Neuronal stem cell (in vitro differentiated cells): ENCODE data around the gene CDC42BPA.
"Not testable (repeated sequence)": the region's sequence is repeated elsewhere in the genome, so short reads cannot be mapped to it uniquely, and the experiment has no call there.

Experiments
- DNase-seq: peaks from one replicate; pipeline ENCODE4 v3.0.0-alpha.2; 2013; ENCODE audit warnings: low spot score
- H2AFZ ChIP-seq: one replicate; pipeline ENCODE4 v1.6.1; 2013; ENCODE audit warnings: mild to moderate bottlenecking, low read length, inconsistent platforms
- H2AK5ac ChIP-seq: 2 replicates; pipeline ENCODE4 v1.6.1; 2013; ENCODE audit warnings: low read depth, mild to moderate bottlenecking, inconsistent platforms, low read length, moderate library complexity, mixed read lengths
- H2BK120ac ChIP-seq: 2 replicates; pipeline ENCODE4 v1.6.1; 2013; ENCODE audit warnings: low read depth, mild to moderate bottlenecking, inconsistent platforms, low read length, moderate library complexity, mixed read lengths
- H2BK12ac ChIP-seq: one replicate; pipeline ENCODE4 v1.6.1; 2013; ENCODE audit warnings: low read length, inconsistent platforms
- H2BK15ac ChIP-seq: 2 replicates; pipeline ENCODE4 v1.6.1; 2013; ENCODE audit warnings: mild to moderate bottlenecking, low read length, inconsistent platforms, mixed read lengths
- H2BK5ac ChIP-seq: one replicate; pipeline ENCODE4 v1.6.1; 2013; ENCODE audit warnings: inconsistent platforms, mild to moderate bottlenecking, low read length, moderate library complexity
- H3K14ac ChIP-seq: one replicate; pipeline ENCODE4 v1.6.1; 2013; ENCODE audit warnings: low read length, inconsistent platforms
- H3K18ac ChIP-seq: 2 replicates; pipeline ENCODE4 v1.6.1; 2013; ENCODE audit warnings: low read length, inconsistent platforms
- H3K23ac ChIP-seq: 2 replicates; pipeline ENCODE4 v1.6.1; 2013; ENCODE audit warnings: low read depth, mild to moderate bottlenecking, mixed read lengths, low read length, inconsistent platforms; ENCODE audit not compliant: poor library complexity
- H3K27ac ChIP-seq: replicated peaks from 3 replicates; pipeline ENCODE4 v1.5.1; 2013; ENCODE audit warnings: low read length, inconsistent platforms
- H3K27me3 ChIP-seq, 3 experiments: 2 replicates each; pipeline ENCODE4 v1.6.1; 2013; ENCODE audit warnings: low read length in 3 of 3, mild to moderate bottlenecking in 2 of 3, inconsistent platforms in 1 of 3, low read depth in 1 of 3, mixed read lengths in 1 of 3, moderate library complexity in 1 of 3; ENCODE audit not compliant: control insufficient read depth in 3 of 3, insufficient read depth in 3 of 3
- H3K36me3 ChIP-seq, 2 donors: replicated peaks in 1 of 2; 2 replicates each; pipeline ENCODE4 v1.6.1; 2013; ENCODE audit warnings: low read length in 2 of 2; ENCODE audit not compliant: control insufficient read depth in 2 of 2, insufficient read depth in 2 of 2
- H3K4ac ChIP-seq: 2 replicates; pipeline ENCODE4 v1.6.1; 2013; ENCODE audit warnings: inconsistent platforms, mild to moderate bottlenecking, low read length, moderate library complexity
- H3K4me1 ChIP-seq, 2 donors: 1 replicate in 1 of 2; 2 replicates in 1 of 2; pipeline ENCODE4 v1.6.1; 2013; ENCODE audit warnings: low read length in 2 of 2, low read depth in 1 of 2; ENCODE audit not compliant: control insufficient read depth in 2 of 2, insufficient read depth in 1 of 2
- H3K4me2 ChIP-seq: one replicate; pipeline ENCODE4 v1.6.1; 2013; ENCODE audit warnings: mild to moderate bottlenecking, low read length, inconsistent platforms; ENCODE audit not compliant: insufficient read depth, poor library complexity, severe bottlenecking
- H3K4me3 ChIP-seq, 2 donors: 2 replicates each; pipeline ENCODE4 v1.5.1; 2013; ENCODE audit warnings: low read length in 2 of 2, mild to moderate bottlenecking in 2 of 2, inconsistent platforms in 1 of 2, moderate library complexity in 1 of 2
- H3K79me1 ChIP-seq: one replicate; pipeline ENCODE4 v1.6.1; 2013; ENCODE audit warnings: low read depth, mild to moderate bottlenecking, inconsistent platforms, low read length, moderate library complexity
- H3K9ac ChIP-seq: one replicate; pipeline ENCODE4 v1.6.1; 2013; ENCODE audit warnings: mild to moderate bottlenecking, low read depth, low read length, inconsistent platforms; ENCODE audit not compliant: poor library complexity
- H3K9me3 ChIP-seq, 2 donors: replicated peaks in 1 of 2; 2 replicates each; pipeline versions ENCODE3 to v1.6.1; 2013; ENCODE audit warnings: low read length in 2 of 2, mild to moderate bottlenecking in 2 of 2, inconsistent platforms in 1 of 2, low read depth in 1 of 2, mixed read lengths in 1 of 2, moderate library complexity in 1 of 2; ENCODE audit not compliant: control insufficient read depth in 2 of 2, insufficient read depth in 1 of 2
- H4K8ac ChIP-seq: one replicate; pipeline ENCODE4 v1.6.1; 2013; ENCODE audit warnings: low read depth, mild to moderate bottlenecking, inconsistent platforms, low read length, moderate library complexity
- H4K91ac ChIP-seq: one replicate; pipeline ENCODE4 v1.6.1; 2013; ENCODE audit warnings: low read length, low read depth, mild to moderate bottlenecking, inconsistent platforms; ENCODE audit not compliant: poor library complexity
- WGBS, 2 donors: extraction: QIAGEN DNeasy Blood & Tissue Kit; methylation state at CpG; one replicate each; pipeline ENCODE4 v1.1.7; 2013; ENCODE audit warnings: missing lambda C conversion rate in 2 of 2, mixed read lengths in 1 of 2; ENCODE audit not compliant: insufficient read length in 2 of 2, insufficient replicate concordance in 1 of 2; ENCODE audit errors: extremely low coverage in 2 of 2; 5-methylcytosine and 5-hydroxymethylcytosine counted together

Gene CDC42BPA

GRCh38 chr1:227343206-227343605 lies 24.9 kb upstream of the CDC42BPA start:
- DNase-seq = no peak
- Histone ChIP-seq H3K4me3 (no peak overlapping the region), H3K27ac (no peak overlapping the region), H3K9me3 (no peaks in the 10 kb centered on the region), H4K8ac (no peak overlapping the region), H4K91ac (no peak overlapping the region), H2BK5ac (no peak overlapping the region), H3K18ac (no peak overlapping the region), H3K4ac (no peak overlapping the region), H2BK15ac (no peak overlapping the region), H3K79me1 (no peaks in the 10 kb centered on the region), H3K27me3 (no peaks in the 10 kb centered on the region), H3K36me3 (no peaks in the 10 kb centered on the region), H3K4me2 (no peak overlapping the region), H2BK120ac (no peak overlapping the region), H3K14ac (no peak overlapping the region), H3K23ac (no peak overlapping the region), H2BK12ac (no peak overlapping the region), H3K4me1 (peaks cover 0 to 6% of the 10 kb centered on the region in 2 donors), H2AFZ (no peak overlapping the region), H3K9ac (no peak overlapping the region), H2AK5ac (no peak overlapping the region)

GRCh38 chr1:227342075-227342829 lies 24.0 kb upstream of the CDC42BPA start:
- Histone ChIP-seq H3K27me3 (no peaks in the 10 kb centered on the region), H4K8ac (no peak overlapping the region), H3K27ac (no peak overlapping the region), H3K14ac (no peak overlapping the region), H3K4me1 (peaks cover 0 to 6% of the 10 kb centered on the region in 2 donors), H3K4me2 (no peak overlapping the region), H4K91ac (no peak overlapping the region), H3K79me1 (no peaks in the 10 kb centered on the region), H3K4me3 (no peak overlapping the region), H3K36me3 (no peaks in the 10 kb centered on the region), H2AK5ac (no peak overlapping the region), H2AFZ (no peak overlapping the region), H2BK5ac (no peak overlapping the region), H3K9ac (no peak overlapping the region), H3K9me3 (no peaks in the 10 kb centered on the region), H2BK120ac (no peak overlapping the region), H2BK12ac (no peak overlapping the region), H2BK15ac (no peak overlapping the region), H3K4ac (no peak overlapping the region), H3K18ac (no peak overlapping the region), H3K23ac (no peak overlapping the region)
- no peak for DNase-seq
- no CpG with 5 or more reads among the region's 3 CpGs for WGBS, 2 donors

GRCh38 chr1:227336136-227336535 lies 17.8 kb upstream of the CDC42BPA start:
- H3K4me3 ChIP-seq, H3K4ac ChIP-seq, H3K27ac ChIP-seq, H2AFZ ChIP-seq, H3K36me3 ChIP-seq, H3K27me3 ChIP-seq, DNase-seq, H3K18ac ChIP-seq, H3K14ac ChIP-seq, H2BK15ac ChIP-seq, H2BK120ac ChIP-seq, H3K23ac ChIP-seq, H4K8ac ChIP-seq, H3K4me1 ChIP-seq, H2BK5ac ChIP-seq, H3K4me2 ChIP-seq, H3K9ac ChIP-seq, H3K79me1 ChIP-seq, H2AK5ac ChIP-seq, H2BK12ac ChIP-seq, H3K9me3 ChIP-seq, H4K91ac ChIP-seq: not testable (repeated sequence)
- no CpG with 5 or more reads among the region's 4 CpGs for WGBS, 2 donors

GRCh38 chr1:227335242-227336020 lies 17.1 kb upstream of the CDC42BPA start:
- H3K4me2 ChIP-seq = no peak overlapping the region
- no peak overlapping the region for H2BK12ac ChIP-seq
- no peak overlapping the region for H4K8ac ChIP-seq
- H3K27ac ChIP-seq = no peak overlapping the region
- no peak overlapping the region for H3K4ac ChIP-seq
- H3K4me3 ChIP-seq = no peak overlapping the region
- WGBS, 2 donors = no CpG with 5 or more reads among the region's 5 CpGs
- peaks cover 0 to 3% of the 10 kb centered on the region in 2 donors for H3K9me3 ChIP-seq
- no peak overlapping the region for H2BK120ac ChIP-seq
- DNase-seq = no peak
- H3K18ac ChIP-seq = no peak overlapping the region
- H4K91ac ChIP-seq = no peak overlapping the region
- no peak overlapping the region for H2BK5ac ChIP-seq
- H2AK5ac ChIP-seq = no peak overlapping the region
- no peak overlapping the region for H2AFZ ChIP-seq
- no peak overlapping the region for H3K9ac ChIP-seq
- H3K14ac ChIP-seq = no peak overlapping the region
- H3K4me1 ChIP-seq = peaks cover 0 to 1% of the 10 kb centered on the region in 2 donors
- H2BK15ac ChIP-seq = no peak overlapping the region
- no peaks in the 10 kb centered on the region for H3K79me1 ChIP-seq
- no peaks in the 10 kb centered on the region for H3K36me3 ChIP-seq
- H3K27me3 ChIP-seq = no peaks in the 10 kb centered on the region
- H3K23ac ChIP-seq = no peak overlapping the region
